NT2/D1 (cell line): ENCODE data around the gene CD180.
"Not testable (repeated sequence)": the region's sequence is repeated elsewhere in the genome, so short reads cannot be mapped to it uniquely, and the experiment has no call there.

ENCODE experiments used
- DNase-seq: peaks from one replicate; pipeline ENCODE4 v3.0.0-alpha.2; 2011; ENCODE audit warnings: low read depth, low spot score
- H3K27me3 ChIP-seq: 2 replicates; pipeline ENCODE4 v1.6.0; 2011; ENCODE audit warnings: mild to moderate bottlenecking; ENCODE audit not compliant: insufficient read length, insufficient read depth
- H3K36me3 ChIP-seq: 2 replicates; pipeline ENCODE4 v1.6.1; 2011; ENCODE audit warnings: mild to moderate bottlenecking, low read length, mixed read lengths; ENCODE audit not compliant: insufficient read depth, insufficient read length
- H3K4me1 ChIP-seq: 2 replicates; pipeline ENCODE4 v1.5.1; 2011; ENCODE audit not compliant: insufficient read depth, insufficient read length
- H3K4me3 ChIP-seq: 2 replicates; pipeline ENCODE4 v1.5.1; 2011; ENCODE audit warnings: low read depth; ENCODE audit not compliant: insufficient read length
- H3K9ac ChIP-seq: 2 replicates; pipeline ENCODE4 v1.6.0; 2011; ENCODE audit warnings: low read depth; ENCODE audit not compliant: insufficient read length
- H3K9me3 ChIP-seq: 2 replicates; pipeline ENCODE4 v1.5.1; 2011; ENCODE audit warnings: mild to moderate bottlenecking, low read length; ENCODE audit not compliant: insufficient read depth
- SUZ12 ChIP-seq: IDR thresholded peaks from 2 replicates; pipeline ENCODE4 v1.6.1; 2011; ENCODE audit not compliant: insufficient read length, insufficient read depth; ENCODE audit errors: extremely low read depth
- YY1 ChIP-seq: IDR thresholded peaks from 2 replicates; pipeline ENCODE4 v1.6.1; 2011; ENCODE audit not compliant: insufficient read length, insufficient read depth
- ZNF274 ChIP-seq: IDR thresholded peaks from 2 replicates; pipeline ENCODE4 v1.6.1; 2011; ENCODE audit warnings: mild to moderate bottlenecking, low read depth, low read length

The CD180 gene

GRCh38 chr5:67178966-67179365 is 17.6 kb downstream of the CD180 start:
- peaks cover 9% of the 10 kb centered on the region; the same call in 1 of the 2 replicates for H3K9me3 ChIP-seq
- DNase-seq: no peak
- peaks cover 2% of the 10 kb centered on the region for H3K27me3 ChIP-seq
- no peak overlapping the region for H3K4me3 ChIP-seq
- H3K4me1 ChIP-seq: peaks cover 4% of the 10 kb centered on the region
- H3K36me3 ChIP-seq: no peaks in the 10 kb centered on the region
- H3K9ac ChIP-seq: no peak overlapping the region
- no peak for TF ChIP-seq YY1
- TF ChIP-seq SUZ12: no peak
- no peak for TF ChIP-seq ZNF274

- peaks cover 9% of the 10 kb centered on the region; the same call in 1 of the 2 replicates for H3K9me3 ChIP-seq
Measured at GRCh38 chr5:67178085-67178484, 18.5 kb downstream of the CD180 start.

GRCh38 chr5:67176936-67177335 is 19.7 kb downstream of the CD180 start:
- H3K36me3 ChIP-seq: no peaks in the 10 kb centered on the region
- TF ChIP-seq YY1 (no peak), SUZ12 (no peak), ZNF274 (no peak)
- DNase-seq: no peak
- peaks cover 9% of the 10 kb centered on the region; the same call in 1 of the 2 replicates for H3K9me3 ChIP-seq
- H3K4me3 ChIP-seq: no peak overlapping the region
- peaks cover 3% of the 10 kb centered on the region for H3K4me1 ChIP-seq
- H3K27me3 ChIP-seq: no peaks in the 10 kb centered on the region
- no peak overlapping the region for H3K9ac ChIP-seq

More at GRCh38 chr5:67178085-67178484, 18.5 kb downstream of the CD180 start:
- H3K36me3 ChIP-seq: no peaks in the 10 kb centered on the region
- H3K4me1 ChIP-seq: peaks cover 4% of the 10 kb centered on the region
- H3K4me3 ChIP-seq: no peak overlapping the region
- H3K9ac ChIP-seq: no peak overlapping the region
- no peak for DNase-seq
- no peak for TF ChIP-seq SUZ12
- no peak for TF ChIP-seq ZNF274
- no peak for TF ChIP-seq YY1
- H3K27me3 ChIP-seq: no peaks in the 10 kb centered on the region

GRCh38 chr5:67173959-67174358 is 22.6 kb downstream of the CD180 start:
- TF ChIP-seq ZNF274: no peak
- TF ChIP-seq YY1: no peak
- TF ChIP-seq SUZ12: no peak
- peaks cover 9% of the 10 kb centered on the region; the same call in 1 of the 2 replicates for H3K9me3 ChIP-seq
- no peaks in the 10 kb centered on the region for H3K36me3 ChIP-seq
- H3K4me3 ChIP-seq: no peak overlapping the region
- no peaks in the 10 kb centered on the region for H3K4me1 ChIP-seq
- no peaks in the 10 kb centered on the region for H3K27me3 ChIP-seq
- DNase-seq: no peak
- no peak overlapping the region for H3K9ac ChIP-seq

- H3K27me3 ChIP-seq, H3K9me3 ChIP-seq, H3K9ac ChIP-seq, DNase-seq, H3K36me3 ChIP-seq, H3K4me3 ChIP-seq, H3K4me1 ChIP-seq: not testable (repeated sequence)
Measured at GRCh38 chr5:67173351-67173750, 23.2 kb downstream of the CD180 start.

- DNase-seq: no peak
Measured at GRCh38 chr5:67170767-67171166, 25.8 kb downstream of the CD180 start.

GRCh38 chr5:67168069-67168468 is 28.5 kb downstream of the CD180 start:
- Histone ChIP-seq H3K27me3 (no peaks in the 10 kb centered on the region), H3K36me3 (peaks cover 16% of the 10 kb centered on the region), H3K4me1 (peaks cover 4% of the 10 kb centered on the region), H3K9me3 (no peaks in the 10 kb centered on the region), H3K4me3 (no peak overlapping the region), H3K9ac (no peak overlapping the region)
- DNase-seq: no peak
- TF ChIP-seq YY1: no peak
- TF ChIP-seq SUZ12: no peak
- TF ChIP-seq ZNF274: no peak

More at GRCh38 chr5:67170767-67171166, 25.8 kb downstream of the CD180 start:
- no peaks in the 10 kb centered on the region for H3K27me3 ChIP-seq
- H3K4me1 ChIP-seq: no peaks in the 10 kb centered on the region
- H3K36me3 ChIP-seq: no peaks in the 10 kb centered on the region
- H3K9ac ChIP-seq: no peak overlapping the region
- H3K9me3 ChIP-seq: no peaks in the 10 kb centered on the region
- no peak overlapping the region for H3K4me3 ChIP-seq
- no peak for TF ChIP-seq SUZ12
- no peak for TF ChIP-seq ZNF274
- no peak for TF ChIP-seq YY1
